ENCODE measurements around the gene CREB5. TPM values are rescaled to one million over a fixed set of nuclear protein-coding genes. Genes with fewer than 3 reads are reported as not detected.

Gene CREB5
- total and polyA plus RNA-seq, 2 experiments from 2014 or later: 2.4 to 4.4 TPM

- TF ChIP-seq, protein P1, sequence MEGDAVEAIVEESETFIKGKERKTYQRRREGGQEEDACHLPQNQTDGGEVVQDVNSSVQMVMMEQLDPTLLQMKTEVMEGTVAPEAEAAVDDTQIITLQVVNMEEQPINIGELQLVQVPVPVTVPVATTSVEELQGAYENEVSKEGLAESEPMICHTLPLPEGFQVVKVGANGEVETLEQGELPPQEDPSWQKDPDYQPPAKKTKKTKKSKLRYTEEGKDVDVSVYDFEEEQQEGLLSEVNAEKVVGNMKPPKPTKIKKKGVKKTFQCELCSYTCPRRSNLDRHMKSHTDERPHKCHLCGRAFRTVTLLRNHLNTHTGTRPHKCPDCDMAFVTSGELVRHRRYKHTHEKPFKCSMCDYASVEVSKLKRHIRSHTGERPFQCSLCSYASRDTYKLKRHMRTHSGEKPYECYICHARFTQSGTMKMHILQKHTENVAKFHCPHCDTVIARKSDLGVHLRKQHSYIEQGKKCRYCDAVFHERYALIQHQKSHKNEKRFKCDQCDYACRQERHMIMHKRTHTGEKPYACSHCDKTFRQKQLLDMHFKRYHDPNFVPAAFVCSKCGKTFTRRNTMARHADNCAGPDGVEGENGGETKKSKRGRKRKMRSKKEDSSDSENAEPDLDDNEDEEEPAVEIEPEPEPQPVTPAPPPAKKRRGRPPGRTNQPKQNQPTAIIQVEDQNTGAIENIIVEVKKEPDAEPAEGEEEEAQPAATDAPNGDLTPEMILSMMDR (conservative IDR thresholded peaks at IDR 0.05; ENCODE audit: low read depth in 2 of 2): no peak
- TF ChIP-seq JUNB (IDR thresholded peaks at IDR 0.05; ENCODE audit: unreplicated experiment) (no peak), EZH2phosphoT487 (IDR thresholded peaks at IDR 0.05; ENCODE audit: unreplicated experiment) (no peak), REST (IDR thresholded peaks at IDR 0.05; ENCODE audit: unreplicated experiment) (no peak)
Measured at GRCh38 chr7:28407651-28408050, 4.7 kb upstream of the CREB5 start (continued).

DNA sequence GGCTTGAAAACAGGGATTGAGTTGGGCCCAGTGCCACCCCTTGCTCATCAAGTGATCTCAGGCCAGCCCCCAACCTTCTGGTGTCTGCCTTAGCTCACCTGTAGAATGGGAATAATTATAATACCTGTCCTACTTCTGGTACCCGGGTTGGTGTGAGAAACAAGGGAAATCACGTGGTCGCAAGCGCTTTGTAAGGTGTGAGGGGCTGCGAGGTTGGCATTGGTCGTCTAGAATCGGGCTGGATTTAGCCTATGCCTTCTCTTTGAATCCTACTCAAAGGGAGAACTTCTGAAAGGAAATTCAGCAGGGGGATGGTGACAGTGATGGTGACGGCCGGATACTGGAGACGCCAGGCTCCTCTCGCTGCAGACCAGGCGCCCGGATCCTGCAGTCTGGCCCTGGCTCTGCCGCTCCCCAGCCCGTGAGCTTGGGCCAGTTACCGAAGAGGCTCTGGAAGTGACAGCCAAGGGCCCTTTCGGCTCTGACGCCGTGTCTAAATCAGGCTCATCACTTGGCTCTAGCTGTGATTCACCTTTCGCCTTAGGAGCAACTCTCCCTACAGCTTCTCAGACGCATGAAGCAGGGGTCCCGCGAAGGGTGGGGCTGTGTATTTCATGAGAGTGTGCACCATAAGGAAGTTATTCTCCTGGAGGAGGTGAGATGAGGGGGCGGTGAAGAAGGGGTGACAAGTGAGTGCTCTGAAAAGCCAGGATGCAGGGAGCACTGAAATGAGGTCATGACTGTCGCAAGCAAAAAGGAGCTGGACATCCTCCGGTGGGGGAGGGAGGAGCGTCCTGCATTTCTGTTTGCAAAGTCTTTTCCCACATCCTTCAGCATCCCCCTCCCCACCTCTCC, 4.0 kb upstream of the CREB5 start:
- H3K36me3 ChIP-seq (ENCODE audit: insufficient read depth): no peaks in the 10 kb centered on the region
- peak overlapping the region; percentile 97 for H2AFZ ChIP-seq
- H4K20me1 ChIP-seq (replicated peaks; ENCODE audit: insufficient read depth): no peaks in the 10 kb centered on the region
- H3K79me2 ChIP-seq (replicated peaks; ENCODE audit: insufficient read depth): no peaks in the 10 kb centered on the region
- no peak overlapping the region for H3K27ac ChIP-seq (ENCODE audit: low read depth)
- H3K4me2 ChIP-seq: peak overlapping the region; percentile 99
- H3K4me3 ChIP-seq: peak overlapping the region; percentile 95
- DNase-seq (ENCODE audit: low spot score) (peak; percentile 69), ATAC-seq (peak; percentile 39)
- Mint-ChIP-seq H3K4me1 (peaks cover 18% of the 10 kb centered on the region), H3K27me3 (ENCODE audit: insufficient read depth, low read depth, poor library complexity) (peaks cover 51% of the 10 kb centered on the region), H3K4me3 (peak overlapping the region; percentile 95), H3K27ac (no peak overlapping the region), H3K36me3 (ENCODE audit: low read depth) (no peaks in the 10 kb centered on the region), H3K9me3 (no peaks in the 10 kb centered on the region)
- H3F3A ChIP-seq (replicated peaks; ENCODE audit: low read depth): peaks cover 13% of the 10 kb centered on the region; the same call in 1 of the 2 replicates
- H3K9me2 ChIP-seq (ENCODE audit: insufficient read depth): no peaks in the 10 kb centered on the region
- H3K27me3 ChIP-seq (ENCODE audit: insufficient read depth): peaks cover 68% of the 10 kb centered on the region
- H3K4me1 ChIP-seq (ENCODE audit: insufficient read depth): peaks cover 22% of the 10 kb centered on the region
- TF ChIP-seq CREB1 (CRISPR knock-in tag; IDR thresholded peaks at IDR 0.05; ENCODE audit: low read depth): no peak; the same call in 1 of the 2 replicates
- no peak for TF ChIP-seq ZNF462 (CRISPR knock-in tag; IDR thresholded peaks at IDR 0.05)
- TF ChIP-seq EZH2phosphoT487 (IDR thresholded peaks at IDR 0.05; ENCODE audit: unreplicated experiment): no peak
- TF ChIP-seq, protein P2, sequence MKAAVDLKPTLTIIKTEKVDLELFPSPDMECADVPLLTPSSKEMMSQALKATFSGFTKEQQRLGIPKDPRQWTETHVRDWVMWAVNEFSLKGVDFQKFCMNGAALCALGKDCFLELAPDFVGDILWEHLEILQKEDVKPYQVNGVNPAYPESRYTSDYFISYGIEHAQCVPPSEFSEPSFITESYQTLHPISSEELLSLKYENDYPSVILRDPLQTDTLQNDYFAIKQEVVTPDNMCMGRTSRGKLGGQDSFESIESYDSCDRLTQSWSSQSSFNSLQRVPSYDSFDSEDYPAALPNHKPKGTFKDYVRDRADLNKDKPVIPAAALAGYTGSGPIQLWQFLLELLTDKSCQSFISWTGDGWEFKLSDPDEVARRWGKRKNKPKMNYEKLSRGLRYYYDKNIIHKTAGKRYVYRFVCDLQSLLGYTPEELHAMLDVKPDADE (IDR thresholded peaks at IDR 0.05): no peak
- no peak for TF ChIP-seq POLR2AphosphoS5 (IDR thresholded peaks at IDR 0.05; ENCODE audit: low read depth)
- no peak for TF ChIP-seq ZNF114 (CRISPR knock-in tag; IDR thresholded peaks at IDR 0.05)
- no peak for TF ChIP-seq STAT1 (IDR thresholded peaks at IDR 0.05; ENCODE audit: unreplicated experiment)
- TF ChIP-seq EZH2 (IDR thresholded peaks at IDR 0.05; ENCODE audit: low read depth, unreplicated experiment): no peak
